ENCODE results near the gene CHPF. TPM values are rescaled to one million over a fixed set of nuclear protein-coding genes. Genes with fewer than 3 reads are reported as not detected.

Gene CHPF
- total and polyA plus RNA-seq, 2 donors (not counting 3 experiments of a cell fraction or from before 2014, with no cell fraction given), result 0.24 to 0.32 TPM

- peaks cover 33 to 36% of the 10 kb centered on the region in 2 experiments for H3K27me3 ChIP-seq (ENCODE audit: control insufficient read depth in 2 of 2, insufficient read depth in 2 of 2, low read length in 2 of 2)
- no peaks in the 10 kb centered on the region for H3K36me3 ChIP-seq (ENCODE audit: control insufficient read depth in 2 of 2, extremely low read depth in 1 of 2, insufficient read depth in 2 of 2, low read length in 2 of 2)
- dilution Hi-C loops (cut with MboI; ENCODE audit: extremely low pct_ligation_motif_present, low sequenced_read_pairs) (no loop called here), intact Hi-C loops (cut with micrococcal nuclease) (loop anchor here (1.0 to 2.0 kb wide), 2 partner anchors 14 to 35 kb away; no protein-coding TSS in a partner anchor)
- H3K9me3 ChIP-seq (replicated peaks; ENCODE audit: control insufficient read depth, insufficient read depth, low read length), result no peaks in the 10 kb centered on the region
- DNase-seq (ENCODE audit: low read depth, low spot score) (no peak), FAIRE-seq (no peak)
- H2AFZ ChIP-seq (ENCODE audit: low read depth, low read length), result no peak overlapping the region
- no peaks in the 10 kb centered on the region for H3K79me2 ChIP-seq (ENCODE audit: control insufficient read depth, insufficient read depth, low read length)
- no peak overlapping the region for H3K27ac ChIP-seq (ENCODE audit: insufficient read depth, low read depth, low read length)
- BruUV-seq (replicated peaks), result no TSS peak
- no peaks in the 10 kb centered on the region for H4K20me1 ChIP-seq (replicated peaks; ENCODE audit: control insufficient read depth, extremely low read depth, insufficient read depth, low read length)
- peaks cover 12% of the 10 kb centered on the region for H3K4me1 ChIP-seq (ENCODE audit: control insufficient read depth, extremely low read depth, insufficient read depth, low read length)
- no peak overlapping the region for H3K9ac ChIP-seq (replicated peaks; ENCODE audit: extremely low read depth, insufficient read depth, low read length)
- TF ChIP-seq MYC (IDR thresholded peaks at IDR 0.05; ENCODE audit: low read depth, low read length) (no peak), FOS (IDR thresholded peaks at IDR 0.05; ENCODE audit: borderline replicate concordance, insufficient read depth, low read length) (no peak), GATA2 (IDR thresholded peaks at IDR 0.05; ENCODE audit: insufficient read depth, insufficient read length, low read depth, low read length) (no peak), EZH2 (IDR thresholded peaks at IDR 0.05; ENCODE audit: borderline replicate concordance, low read depth, low read length, severe bottlenecking) (no peak), JUN (IDR thresholded peaks at IDR 0.05; ENCODE audit: borderline replicate concordance, insufficient read depth, insufficient read length, low read depth) (no peak), CTCF (IDR thresholded peaks at IDR 0.05; ENCODE audit: extremely low read depth in 1 of 2, insufficient read depth in 1 of 2, low read depth in 1 of 2, low read length in 2 of 2) (no peak), POLR2AphosphoS5 (IDR thresholded peaks at IDR 0.05; ENCODE audit: insufficient read depth, low read depth, low read length) (no peak), POLR2A (IDR thresholded peaks at IDR 0.05; ENCODE audit: low read depth, low read length) (no peak)
- TF ChIP-seq, protein P1, sequence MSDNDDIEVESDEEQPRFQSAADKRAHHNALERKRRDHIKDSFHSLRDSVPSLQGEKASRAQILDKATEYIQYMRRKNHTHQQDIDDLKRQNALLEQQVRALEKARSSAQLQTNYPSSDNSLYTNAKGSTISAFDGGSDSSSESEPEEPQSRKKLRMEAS (IDR thresholded peaks at IDR 0.05; ENCODE audit: insufficient read depth, insufficient read length), result no peak
- CTCF ChIA-PET, result interaction anchor here (0.6 to 19.9 kb wide), 38 partner anchors 9 to 200 kb away, joined by 3 to 731 read pairs (median 6); partner anchors contain the start of genes ASIC4, CHPF, DNPEP and OBSL1
- H3K4me2 ChIP-seq (ENCODE audit: insufficient read depth, low read length), result no peak overlapping the region
- POLR2A ChIA-PET, result interaction anchor here (0.6 to 1.0 kb wide), 2 partner anchors 32 to 35 kb away, joined by 4 to 8 read pairs; no protein-coding TSS in a partner anchor
- H3K4me3 ChIP-seq (replicated peaks in 1 of 3; ENCODE audit: insufficient read depth in 1 of 3, low read depth in 1 of 3, low read length in 3 of 3), result no peak overlapping the region
- no peaks in the 10 kb centered on the region for H3K9me1 ChIP-seq (replicated peaks; ENCODE audit: control insufficient read depth, extremely low read depth, insufficient read depth, low read length)
These were observed 48.6 kb downstream of the CHPF start for GRCh38 chr2:219494952-219495530.
